ENCODE data around the gene ACO2.
"Not testable (repeated sequence)": the region's sequence is repeated elsewhere in the genome, so short reads cannot be mapped to it uniquely, and the experiment has no call there.

DNA sequence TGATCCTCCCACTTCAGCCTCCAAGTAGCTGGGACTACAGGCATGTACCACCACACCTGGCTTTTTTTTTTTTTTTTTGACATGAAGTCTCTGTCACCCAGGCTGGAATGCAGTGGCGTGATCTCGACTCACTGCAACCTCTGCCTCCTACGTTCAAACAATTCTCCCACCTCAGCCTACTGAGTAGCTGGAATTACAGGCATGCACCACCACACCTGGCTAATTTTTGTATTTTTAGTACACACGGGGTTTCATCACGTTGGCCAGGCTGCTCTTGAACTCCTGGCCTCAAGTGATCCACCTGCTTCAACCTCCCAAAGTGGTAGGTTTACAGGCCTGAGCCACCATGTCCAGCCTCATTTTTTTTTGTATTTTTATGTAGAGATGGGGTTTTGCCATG is 28.4 kb upstream of the ACO2 start:
- TF ChIP-seq CTCF, EP300, POLR2AphosphoS5 (IDR thresholded peaks at IDR 0.05): not testable (repeated sequence)

Data from upper lobe of left lung (tissue), 4 donors.